GM21390 (cell line): Measurements from ENCODE around the gene SP3.

Experiments used
- ATAC-seq: cut with Tn5 transposase; IDR thresholded peaks from one replicate; pipeline ENCODE4 v1.9.1; 2021; ENCODE audit not compliant: unreplicated experiment

Gene SP3

GRCh38 chr2:173997269-173997668, 32.1 kb upstream of the SP3 start:
- ATAC-seq = peak; percentile 93

- ATAC-seq = no peak
Observed at GRCh38 chr2:173996766-173997165, 31.6 kb upstream of the SP3 start.

GRCh38 chr2:173993459-173993858, 28.3 kb upstream of the SP3 start:
- no peak for ATAC-seq

GRCh38 chr2:173991856-173992588, 26.8 kb upstream of the SP3 start:
- ATAC-seq = no peak

- ATAC-seq = peak; percentile 70
Observed at GRCh38 chr2:173990970-173991819, 26.0 kb upstream of the SP3 start.

GRCh38 chr2:173990245-173990644, 25.1 kb upstream of the SP3 start:
- no peak for ATAC-seq

GRCh38 chr2:173989884-173990215, 24.7 kb upstream of the SP3 start:
- ATAC-seq = peak; percentile 42

- peak; percentile 39 for ATAC-seq
Observed at GRCh38 chr2:173989160-173989883, 24.1 kb upstream of the SP3 start.

- ATAC-seq = no peak
Observed at GRCh38 chr2:173986805-173987204, 21.6 kb upstream of the SP3 start.

- ATAC-seq = no peak
Observed at GRCh38 chr2:173985605-173985992, 20.4 kb upstream of the SP3 start.

- ATAC-seq = no peak
Observed at GRCh38 chr2:173984866-173985604, 19.9 kb upstream of the SP3 start.

GRCh38 chr2:173983391-173983871, 18.3 kb upstream of the SP3 start:
- ATAC-seq = no peak

- ATAC-seq = no peak
Observed at GRCh38 chr2:173982918-173983317, 17.7 kb upstream of the SP3 start.

GRCh38 chr2:173982182-173982714, 17.1 kb upstream of the SP3 start:
- ATAC-seq = no peak

GRCh38 chr2:173981520-173981919, 16.3 kb upstream of the SP3 start:
- no peak for ATAC-seq

- no peak for ATAC-seq
Observed at GRCh38 chr2:173979751-173980351, 14.7 kb upstream of the SP3 start.

GRCh38 chr2:173978447-173978846, 13.3 kb upstream of the SP3 start:
- no peak for ATAC-seq

GRCh38 chr2:173972636-173973035, 7.5 kb upstream of the SP3 start:
- no peak for ATAC-seq

GRCh38 chr2:173972165-173972564, 7.0 kb upstream of the SP3 start:
- no peak for ATAC-seq

GRCh38 chr2:173970516-173970924, 5.3 kb upstream of the SP3 start:
- no peak for ATAC-seq
